SH-SY5Y (cell line): ENCODE measurements around the gene DAB2.

Source experiments
- GATA2 ChIP-seq: IDR thresholded peaks from 2 replicates; pipeline ENCODE4 v1.6.1; 2011; ENCODE audit warnings: mild to moderate bottlenecking, low read depth, low read length
- GATA3 ChIP-seq: IDR thresholded peaks from 2 replicates; pipeline ENCODE4 v1.6.1; 2011; ENCODE audit warnings: low read depth, mild to moderate bottlenecking, low read length, moderate library complexity

DNA sequence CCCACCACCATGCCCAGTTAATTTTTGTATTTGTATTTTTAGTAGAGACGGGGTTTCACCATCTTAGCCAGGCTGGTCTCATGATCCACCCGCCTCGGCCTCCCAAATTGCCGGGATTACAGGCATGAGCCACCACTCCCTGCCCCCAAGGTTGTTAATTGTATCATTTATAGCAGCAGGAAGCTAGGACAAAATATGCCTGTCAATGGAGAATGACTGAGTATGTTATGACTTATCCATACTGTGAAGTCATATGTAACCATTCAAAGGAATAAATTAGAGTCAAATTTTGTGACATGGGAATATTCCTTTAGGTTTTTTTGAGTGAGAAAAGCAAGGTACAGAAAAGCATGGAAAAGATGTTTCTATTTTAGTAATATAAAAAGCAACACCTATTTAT, 3.9 kb upstream of the DAB2 start:
- TF ChIP-seq GATA2, result no peak
- TF ChIP-seq GATA3, result no peak
